ENCODE results near the gene RNU6-7.

Gene RNU6-7

GRCh38 chr14:32201816-32202490, at the start of gene RNU6-7:
Gene RNU6-7 (plus strand): TSS chr14:32202045.
- DNase-seq (ENCODE audit: low read depth, low spot score), result no peak
- no peak for TF ChIP-seq CTCF (IDR thresholded peaks at IDR 0.05; ENCODE audit: low read depth, low read length)
- in situ Hi-C loops (cut with HindIII; ENCODE audit: low sequenced_read_pairs), result no loop called here
- peak within 1 kb of the TSS; percentile 73 for H3K4me3 ChIP-seq (ENCODE audit: low read depth, low read length)

GRCh38 chr14:32166029-32166428, 35.8 kb upstream of the RNU6-7 start:
- in situ Hi-C loops (cut with HindIII; ENCODE audit: low sequenced_read_pairs), result no loop called here
- TF ChIP-seq CTCF (IDR thresholded peaks at IDR 0.05; ENCODE audit: low read depth, low read length), result no peak
- no peak overlapping the region for H3K4me3 ChIP-seq (ENCODE audit: low read depth, low read length)
- no peak for DNase-seq (ENCODE audit: low read depth, low spot score)

- no peak for TF ChIP-seq CTCF (IDR thresholded peaks at IDR 0.05; ENCODE audit: low read depth, low read length)
- no peak for DNase-seq (ENCODE audit: low read depth, low spot score)
- no peak overlapping the region for H3K4me3 ChIP-seq (ENCODE audit: low read depth, low read length)
- in situ Hi-C loops (cut with HindIII; ENCODE audit: low sequenced_read_pairs), result no loop called here
Observed at GRCh38 chr14:32166924-32167323, 34.9 kb upstream of the RNU6-7 start.

- in situ Hi-C loops (cut with HindIII; ENCODE audit: low sequenced_read_pairs), result no loop called here
- TF ChIP-seq CTCF (IDR thresholded peaks at IDR 0.05; ENCODE audit: low read depth, low read length), result no peak
- no peak for DNase-seq (ENCODE audit: low read depth, low spot score)
- H3K4me3 ChIP-seq (ENCODE audit: low read depth, low read length), result no peak overlapping the region
Observed at GRCh38 chr14:32167907-32168306, 33.9 kb upstream of the RNU6-7 start.

- TF ChIP-seq CTCF (IDR thresholded peaks at IDR 0.05; ENCODE audit: low read depth, low read length), result no peak
- no peak for DNase-seq (ENCODE audit: low read depth, low spot score)
- no peak overlapping the region for H3K4me3 ChIP-seq (ENCODE audit: low read depth, low read length)
- in situ Hi-C loops (cut with HindIII; ENCODE audit: low sequenced_read_pairs), result no loop called here
Observed at GRCh38 chr14:32169191-32169590, 32.7 kb upstream of the RNU6-7 start.

- TF ChIP-seq CTCF (IDR thresholded peaks at IDR 0.05; ENCODE audit: low read depth, low read length), result no peak
- no peak for DNase-seq (ENCODE audit: low read depth, low spot score)
Observed at GRCh38 chr14:32171469-32171868, 30.4 kb upstream of the RNU6-7 start.

More at GRCh38 chr14:32171469-32171868, 30.4 kb upstream of the RNU6-7 start:
- in situ Hi-C loops (cut with HindIII; ENCODE audit: low sequenced_read_pairs), result no loop called here
- H3K4me3 ChIP-seq (ENCODE audit: low read depth, low read length), result no peak overlapping the region
